ENCODE measurements around the gene VIM.

- TF ChIP-seq FOXP2 (optimal IDR thresholded peaks at IDR 0.05; ENCODE audit: control extremely low read depth, extremely low read length, insufficient read depth), result no peak
- no peak for TF ChIP-seq POLR2AphosphoS5 (IDR thresholded peaks at IDR 0.05; ENCODE audit: borderline replicate concordance, low read depth, low read length)
- TF ChIP-seq EZH2 (IDR thresholded peaks at IDR 0.05), result no peak
These were observed 45.4 kb downstream of the VIM start for GRCh38 chr10:17273403-17273802.

Data from SK-N-MC (cell line).